Left cardiac atrium (tissue), 4 donors: ENCODE results near the gene EPB41L4A. TPM values are rescaled to one million over a fixed set of nuclear protein-coding genes. Genes with fewer than 3 reads are reported as not detected.

Source experiments
- ATAC-seq, 2 donors: fragments of 200-7000 bp; cut with Tn5 transposase; one replicate each; pipeline ENCODE4 v1.9.1; 2020; ENCODE audit warnings: mild to moderate bottlenecking in 2 of 2, moderate library complexity in 2 of 2
- DNase-seq: peaks from one replicate; pipeline ENCODE4 v3.0.0-alpha.2; 2020
- intact Hi-C, 2 donors: fragments of 100-400 bp; cut with DNase I; formaldehyde crosslinking; loops; one replicate each; pipeline versions ENCODE4 v1.14.1 to v1.15.1; 2022 to 2023
- total RNA-seq, 2 donors: library from RNA; stranded (reverse); fragmentation: NEBNext Ultra II Directional; extraction: Animal tissue kit (Norgen Biotek cat#: 25700); gene quantifications; one replicate each; pipeline ENCODE4 v1.2.1, GENCODE V29; 2021
- donor health status: DM: no; HTN: yes; CAD: no.
- donor health status: DM: no; HTN: yes; CAD: no; lungs with severe emphysema.
- donor health status: DM: yes; HTN: yes; CAD: no.
- donor health status: Dilated cardiomyopathy.

Gene EPB41L4A
- total RNA-seq, 2 donors from 2014 or later = 28.5 to 31.1 TPM

DNA sequence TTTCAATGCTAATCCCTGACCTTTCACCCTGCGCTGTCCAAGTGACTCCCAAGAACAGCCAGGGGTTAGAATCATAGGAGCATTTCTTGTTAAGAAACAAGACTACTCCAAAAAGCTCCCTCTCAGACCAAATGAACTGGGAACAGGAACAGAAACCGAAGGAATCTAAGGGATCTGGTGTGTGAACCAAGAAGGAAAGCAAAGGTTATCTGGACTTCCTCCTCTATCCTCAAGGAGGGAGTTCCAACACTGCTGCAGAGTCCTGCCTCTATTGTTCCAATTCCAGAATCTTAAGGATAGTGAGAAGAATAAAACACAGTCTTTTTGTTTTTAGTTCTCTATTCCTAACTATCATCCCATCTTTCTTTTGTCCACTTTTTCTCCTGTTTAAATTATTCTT lies 87.2 kb downstream of the EPB41L4A start:
- intact Hi-C loops = no loop called here
- DNase-seq (no peak), ATAC-seq (no peak)

DNA sequence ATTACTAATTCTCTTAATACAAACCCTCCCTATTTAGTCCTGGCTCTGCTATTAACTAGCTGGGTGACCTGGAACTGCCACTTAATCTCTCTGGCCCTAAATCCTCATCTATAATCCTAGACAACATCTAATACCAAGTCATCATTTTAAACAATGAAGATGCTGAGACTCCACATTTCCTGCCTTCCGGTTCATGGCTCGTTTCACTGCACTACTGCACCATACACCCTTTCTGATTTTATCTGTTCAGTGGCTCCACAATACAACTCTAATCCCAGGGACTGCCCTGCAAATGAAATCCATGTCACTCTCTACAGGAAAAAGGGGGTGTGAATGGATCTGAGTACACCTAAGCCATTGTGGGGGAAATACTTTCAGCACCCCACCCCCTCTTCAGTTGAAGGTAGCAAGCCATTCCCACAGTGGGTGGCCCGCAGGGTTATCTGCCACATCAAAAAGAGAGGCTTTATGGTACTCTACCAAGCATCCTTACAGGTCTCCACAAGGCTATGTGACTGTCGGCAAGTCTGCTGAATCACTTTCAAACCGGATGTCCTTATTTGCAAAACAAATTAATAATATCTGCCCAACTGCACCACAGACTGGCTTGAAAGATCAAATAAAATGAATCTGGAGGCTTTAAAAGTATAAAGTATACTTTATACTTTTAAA lies 89.5 kb downstream of the EPB41L4A start:
- DNase-seq = no peak

DNA sequence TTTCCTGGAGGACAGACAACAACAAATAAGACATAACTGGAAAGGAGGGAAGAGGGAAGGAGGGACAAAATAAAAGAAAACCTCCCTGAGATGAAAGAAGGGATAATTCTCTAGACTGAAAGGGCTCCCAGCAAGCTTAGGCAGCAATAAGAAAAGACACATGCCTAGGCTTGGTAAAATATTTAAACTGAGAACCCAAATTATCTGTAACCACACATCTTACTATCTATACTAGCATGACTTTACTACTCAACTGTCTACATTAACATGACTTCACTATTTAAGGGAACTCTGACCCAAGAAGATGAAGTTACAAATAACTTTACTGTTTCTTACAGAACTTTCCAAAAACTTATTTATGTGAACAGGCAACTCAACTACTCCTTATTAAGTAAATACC lies 95.9 kb downstream of the EPB41L4A start:
- ATAC-seq (no peak), DNase-seq (no peak)
- intact Hi-C loops = no loop called here

More for the DNA sequence above, 89.5 kb downstream of the EPB41L4A start:
- peak in 1 of 2 donors; percentile 26 for ATAC-seq
- intact Hi-C loops = no loop called here

DNA sequence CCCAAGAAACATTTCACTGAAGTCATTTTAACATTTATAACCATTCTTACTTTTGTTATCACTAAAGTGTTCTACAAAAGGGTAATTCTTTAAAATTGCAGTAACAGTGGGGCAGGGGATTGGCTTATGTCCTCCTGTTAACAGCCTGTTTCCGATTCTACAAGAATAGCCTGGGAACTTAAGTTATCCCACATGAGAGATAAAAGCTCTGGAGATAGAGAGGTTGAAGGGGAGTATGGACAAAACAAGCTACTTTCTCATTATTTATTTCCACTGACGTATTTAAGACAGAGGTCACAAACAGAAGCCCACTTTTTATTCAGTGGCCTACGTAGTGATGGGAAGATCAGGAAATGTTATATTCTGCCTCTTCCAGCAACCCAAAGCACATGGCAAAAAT lies 98.7 kb downstream of the EPB41L4A start:
- intact Hi-C loops = no loop called here
- no peak for ATAC-seq
- DNase-seq = no peak

DNA sequence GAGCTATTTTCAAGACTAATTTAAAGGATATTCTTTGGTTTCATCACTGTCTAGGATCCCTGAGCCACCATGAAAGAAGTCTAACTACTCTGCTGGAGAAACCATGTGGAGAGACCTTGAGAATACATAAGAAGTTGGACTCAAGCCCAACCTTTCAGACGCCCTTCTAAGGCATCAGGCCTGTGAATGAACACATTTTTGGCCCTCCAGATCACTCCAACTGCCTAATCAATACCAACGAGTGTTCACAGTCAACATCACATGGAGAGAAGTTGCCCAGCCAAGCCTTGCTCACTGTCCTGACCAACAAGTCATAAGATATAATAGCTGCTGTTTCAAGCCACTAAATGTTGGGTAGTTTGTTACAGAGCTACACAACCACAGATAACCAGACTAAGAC lies 100.7 kb downstream of the EPB41L4A start:
- intact Hi-C loops = no loop called here
- ATAC-seq = no peak
- DNase-seq = no peak

DNA sequence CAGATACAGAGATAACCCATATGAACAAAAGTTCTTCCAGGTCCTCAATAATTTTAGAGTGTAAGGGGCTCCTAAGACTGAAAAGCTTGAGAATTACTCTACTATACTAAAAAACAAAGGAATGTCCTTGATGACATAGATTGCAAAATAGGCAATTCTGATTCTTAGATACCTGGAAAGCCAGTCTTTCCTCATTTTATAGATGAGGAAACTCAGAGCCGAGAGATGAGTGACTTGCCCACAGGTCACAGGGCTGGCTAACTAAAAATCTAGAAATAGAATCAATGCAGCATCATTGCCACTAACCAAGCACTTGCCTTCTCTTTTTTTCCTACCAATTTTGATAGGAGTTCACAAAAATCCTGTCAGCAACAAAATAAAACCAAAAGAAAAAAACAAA lies 101.2 kb downstream of the EPB41L4A start:
- intact Hi-C loops = no loop called here
- ATAC-seq (no peak), DNase-seq (no peak)

DNA sequence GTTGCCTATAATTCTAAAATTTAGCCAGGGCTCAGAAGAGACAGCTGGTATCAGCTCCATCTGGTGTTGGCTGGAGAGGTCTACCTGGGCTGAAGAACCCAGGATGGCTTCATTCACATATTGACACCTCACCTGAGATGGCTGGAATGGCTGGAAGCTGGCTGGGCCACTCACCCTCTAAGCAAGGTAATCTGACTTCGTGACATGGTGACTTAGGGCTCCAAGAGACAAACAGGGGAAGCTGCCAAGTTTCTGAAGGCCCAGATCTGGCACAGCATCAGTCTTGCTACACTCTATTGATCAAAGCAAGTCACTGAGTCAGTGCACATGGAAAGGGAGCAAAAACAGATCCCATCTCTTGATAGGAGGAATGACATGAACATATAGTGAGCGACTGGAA lies 102.3 kb downstream of the EPB41L4A start:
- ATAC-seq (no peak), DNase-seq (no peak)
- intact Hi-C loops = no loop called here

DNA sequence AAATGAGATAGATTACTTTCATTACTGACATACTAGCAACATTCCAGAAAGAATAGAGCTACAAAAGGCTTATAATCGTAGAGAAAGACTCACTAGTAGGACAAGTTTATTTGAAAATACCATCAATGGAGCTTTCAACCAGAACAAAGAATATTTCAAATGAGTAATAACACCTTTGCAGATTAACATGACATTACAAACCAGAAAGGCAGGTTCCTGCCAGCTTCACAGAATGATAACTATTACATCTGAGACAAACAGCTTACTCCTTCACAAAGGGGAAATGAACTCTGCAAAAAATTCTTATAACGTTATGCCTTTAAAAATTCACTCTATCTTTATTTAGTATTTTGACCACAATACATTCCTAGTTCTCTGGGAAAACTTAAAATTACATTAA lies 103.1 kb downstream of the EPB41L4A start:
- intact Hi-C loops = no loop called here
- no peak for ATAC-seq
- no peak for DNase-seq

DNA sequence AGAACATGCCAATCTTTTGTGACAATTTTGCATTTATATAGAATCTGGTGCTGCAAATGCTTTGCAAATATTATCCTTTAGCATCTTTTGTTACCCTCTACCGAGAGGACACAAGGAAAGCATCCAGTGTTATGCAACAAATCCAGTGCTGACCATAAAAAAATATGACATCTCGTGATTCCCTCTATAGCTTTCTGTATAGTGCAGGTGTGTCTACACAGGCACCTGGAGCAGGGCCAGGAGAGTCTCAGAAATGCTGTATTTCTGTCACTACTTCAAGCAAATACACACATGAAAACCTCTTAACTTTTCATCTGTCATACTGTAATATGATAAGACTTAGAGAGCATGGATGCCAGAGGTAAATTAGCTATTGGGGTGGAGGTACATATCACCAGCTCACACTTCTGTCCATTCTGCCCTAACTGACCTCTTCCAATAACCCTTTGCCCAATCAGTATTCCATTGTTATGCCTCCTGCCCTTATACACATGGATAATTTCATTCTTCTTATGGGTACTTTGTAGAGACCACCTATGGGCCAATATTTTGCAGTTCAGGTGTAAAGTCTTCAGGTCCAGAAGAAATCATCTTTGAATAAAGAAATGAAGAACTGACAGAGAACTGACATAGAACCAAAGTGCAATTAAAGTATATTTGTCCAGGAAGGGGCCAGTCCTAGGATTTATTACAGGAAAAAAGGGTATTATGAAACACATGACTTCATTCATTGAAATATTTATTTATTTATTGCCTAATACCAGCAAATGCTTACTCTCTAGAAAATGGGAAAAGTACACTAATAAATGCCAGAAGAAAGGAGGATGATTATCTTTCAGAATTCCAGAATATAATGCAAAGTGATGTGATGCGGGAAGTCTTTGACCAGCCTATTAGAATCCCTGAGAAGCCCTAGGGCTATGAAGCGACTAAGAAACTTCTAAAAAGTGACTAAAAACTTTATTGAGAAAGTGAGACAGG lies 106.5 kb downstream of the EPB41L4A start:
- intact Hi-C loops = no loop called here
- peak; percentile 27 to 46 for ATAC-seq
- DNase-seq = no peak

DNA sequence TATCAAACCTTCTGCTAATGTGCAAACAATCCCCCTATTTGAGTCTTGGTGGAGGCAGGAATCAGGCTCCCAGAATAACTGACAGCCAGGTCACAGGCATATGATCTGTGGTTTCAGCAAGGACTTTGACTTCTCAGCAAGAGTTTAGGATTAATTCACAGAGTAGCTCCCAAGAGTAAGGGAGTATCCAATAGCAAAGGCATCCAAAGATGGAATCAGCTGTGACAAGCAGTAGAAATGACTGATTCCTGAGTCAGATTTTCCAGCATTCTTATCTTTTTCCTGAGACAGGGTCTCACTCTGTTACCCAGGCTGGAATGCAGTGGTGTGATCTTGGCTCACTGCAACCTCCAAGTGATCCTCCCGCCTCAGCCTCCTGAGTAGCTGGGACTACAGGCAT lies 108.3 kb downstream of the EPB41L4A start:
- intact Hi-C loops = no loop called here
- ATAC-seq (no peak), DNase-seq (no peak)

DNA sequence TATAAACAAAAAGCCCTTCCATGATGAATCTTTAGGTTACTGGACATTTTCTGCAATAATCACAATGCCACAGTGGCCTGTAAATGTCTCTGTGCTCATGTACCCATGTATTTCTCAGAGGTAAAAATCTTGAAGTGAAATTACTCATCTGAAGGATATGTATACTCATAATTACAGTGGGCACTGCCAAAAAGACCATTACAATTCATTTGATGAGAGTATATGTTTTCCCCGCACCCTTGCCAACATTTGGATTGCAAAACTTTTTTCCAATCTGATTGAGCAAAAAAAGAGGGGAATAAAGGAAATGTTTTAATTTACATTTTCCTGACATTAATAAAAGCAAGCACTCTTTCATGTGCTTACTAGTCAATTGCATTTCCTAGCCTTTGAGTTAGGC lies 110.5 kb downstream of the EPB41L4A start:
- no peak for ATAC-seq
- intact Hi-C loops = no loop called here
- DNase-seq = no peak

DNA sequence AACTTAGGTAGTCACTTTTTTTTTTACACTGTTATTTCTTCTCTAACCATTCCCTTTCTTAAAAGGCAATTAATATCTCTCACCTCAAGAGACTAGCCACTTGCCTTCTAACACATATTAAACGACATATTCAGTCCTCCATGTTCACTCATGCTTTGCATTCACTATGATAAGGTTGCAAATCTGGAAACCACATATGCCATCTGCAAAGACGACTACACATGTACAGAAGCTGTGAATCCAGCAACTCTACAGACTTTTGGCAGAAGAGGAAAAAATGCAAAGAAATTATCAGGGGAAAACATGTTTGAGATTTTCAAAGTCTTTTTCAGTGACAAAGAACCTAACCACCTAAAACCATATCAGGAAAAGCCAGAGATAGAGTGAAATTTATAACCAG lies 112.1 kb downstream of the EPB41L4A start:
- DNase-seq = no peak
- ATAC-seq = no peak
- intact Hi-C loops = no loop called here

DNA sequence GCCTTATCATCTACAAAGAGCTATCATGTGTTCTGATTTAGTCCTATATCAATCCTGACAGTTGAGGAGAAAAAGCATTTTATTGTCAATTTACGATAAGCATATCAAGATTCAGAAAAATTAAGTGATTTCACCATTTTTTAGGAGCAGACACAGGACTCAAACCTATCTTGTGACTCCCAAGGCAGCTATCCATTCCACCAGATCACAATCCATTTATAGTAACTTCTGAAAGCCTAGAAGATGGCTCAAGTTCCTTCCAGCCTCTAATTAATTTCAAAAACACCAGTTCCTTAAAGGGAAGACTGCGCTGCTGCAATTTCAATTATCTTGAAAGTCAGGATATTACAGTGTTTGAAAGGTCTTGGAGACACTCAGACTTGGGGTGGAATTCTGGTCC lies 114.3 kb downstream of the EPB41L4A start:
- no peak for DNase-seq
- intact Hi-C loops = no loop called here
- ATAC-seq = no peak

DNA sequence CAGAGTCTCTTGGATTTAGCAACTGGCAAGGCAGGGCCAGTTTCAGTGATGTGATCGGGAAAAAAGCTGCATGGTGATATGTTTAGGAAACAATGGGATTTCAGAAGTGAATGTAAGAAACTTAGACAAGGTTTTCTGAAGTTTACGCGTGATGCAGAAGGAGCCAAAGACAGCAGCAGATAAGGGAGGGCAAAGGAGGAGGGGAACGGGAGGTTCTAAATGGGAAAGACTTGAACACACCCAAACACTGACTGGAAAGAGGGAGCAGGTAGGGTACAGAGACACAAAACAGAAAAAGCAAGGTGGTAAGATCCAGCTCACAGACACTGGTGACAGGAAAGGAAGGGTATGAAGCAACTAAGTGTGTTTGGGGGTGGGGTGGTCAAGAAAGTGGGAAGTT lies 115.4 kb downstream of the EPB41L4A start:
- peak in 1 of 2 donors; percentile 60 for ATAC-seq
- intact Hi-C loops = no loop called here
- no peak for DNase-seq

DNA sequence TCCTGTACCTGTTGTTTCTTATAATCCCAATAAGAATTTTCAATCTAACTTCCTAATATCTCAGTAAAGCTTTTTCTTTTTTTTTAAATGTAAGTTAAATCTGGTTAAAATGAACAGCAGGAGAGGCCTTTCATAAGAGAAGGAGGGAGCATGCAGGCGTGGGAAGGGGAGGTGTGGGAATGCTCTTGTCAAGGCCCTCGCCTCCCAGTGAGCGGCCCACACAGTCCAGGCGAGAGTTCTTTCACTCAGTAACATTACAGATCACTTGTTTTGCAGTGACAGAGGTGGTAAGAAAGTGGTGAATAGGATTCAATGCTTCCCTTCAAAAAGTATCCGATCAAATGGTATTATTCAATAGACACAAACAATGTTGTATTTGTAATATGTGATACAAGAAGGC lies 125.0 kb downstream of the EPB41L4A start:
- ATAC-seq (peak; percentile 63 to 76), DNase-seq (no peak)
- intact Hi-C loops = no loop called here

DNA sequence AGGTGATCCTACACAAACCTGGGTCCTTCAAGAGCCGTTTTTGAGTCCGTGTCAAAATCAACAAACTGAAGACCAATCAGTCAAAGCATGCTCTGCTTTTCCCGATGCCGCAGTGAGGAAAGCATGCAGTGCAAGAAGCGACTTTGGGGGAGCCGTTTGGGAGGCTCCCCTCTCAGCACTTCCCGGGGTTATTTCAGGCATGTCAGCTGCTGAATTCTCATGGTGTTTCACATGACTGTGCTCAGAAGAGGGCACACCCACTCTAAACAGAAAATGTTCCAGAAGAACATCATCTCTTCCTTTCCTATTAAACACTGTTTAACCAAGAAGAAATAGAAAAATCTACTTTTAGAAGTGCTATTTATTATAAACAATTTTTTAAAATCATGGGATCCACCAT lies 125.5 kb downstream of the EPB41L4A start:
- intact Hi-C loops = no loop called here
- DNase-seq (no peak), ATAC-seq (peak; percentile 68 to 76)

DNA sequence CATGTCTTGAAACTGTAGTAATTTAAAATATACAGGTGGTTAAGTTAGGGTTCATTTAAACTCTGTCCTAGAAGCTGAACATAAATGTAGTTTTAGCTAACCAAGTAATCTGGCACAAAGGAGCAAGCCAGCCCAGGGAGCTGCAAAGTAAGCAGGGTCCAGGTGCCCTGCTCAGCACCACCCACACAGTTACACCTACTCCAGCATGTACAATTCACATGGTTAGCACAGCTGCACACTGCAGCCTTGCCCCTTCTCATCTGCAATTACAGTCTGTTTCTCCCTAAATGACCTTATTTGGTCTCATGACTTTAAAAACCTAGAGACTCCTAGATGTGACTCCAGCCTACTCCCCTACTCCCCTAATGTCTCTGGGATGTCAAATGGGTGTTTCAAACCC lies 128.4 kb downstream of the EPB41L4A start:
- no peak for ATAC-seq
- no peak for DNase-seq
- intact Hi-C loops = no loop called here

DNA sequence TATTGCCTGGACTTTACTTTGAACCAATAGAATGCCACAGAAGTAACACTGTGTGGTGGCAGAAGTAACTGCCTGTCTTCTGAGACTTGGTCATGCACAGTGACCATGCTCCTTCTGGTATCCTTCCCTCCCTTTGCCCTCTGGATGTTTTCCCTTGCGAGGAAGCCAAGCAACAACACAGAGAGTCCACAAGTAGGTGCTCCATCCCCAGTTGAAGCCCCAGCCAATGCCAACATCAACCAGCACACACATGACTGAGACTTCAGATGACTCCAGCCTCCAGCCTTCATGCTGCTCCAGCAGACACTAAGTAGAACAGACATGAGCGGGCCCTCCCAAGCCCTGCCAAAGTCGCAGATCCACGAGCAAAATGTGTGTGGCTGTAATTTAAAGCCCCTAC lies 129.6 kb downstream of the EPB41L4A start:
- no peak for DNase-seq
- intact Hi-C loops = no loop called here

DNA sequence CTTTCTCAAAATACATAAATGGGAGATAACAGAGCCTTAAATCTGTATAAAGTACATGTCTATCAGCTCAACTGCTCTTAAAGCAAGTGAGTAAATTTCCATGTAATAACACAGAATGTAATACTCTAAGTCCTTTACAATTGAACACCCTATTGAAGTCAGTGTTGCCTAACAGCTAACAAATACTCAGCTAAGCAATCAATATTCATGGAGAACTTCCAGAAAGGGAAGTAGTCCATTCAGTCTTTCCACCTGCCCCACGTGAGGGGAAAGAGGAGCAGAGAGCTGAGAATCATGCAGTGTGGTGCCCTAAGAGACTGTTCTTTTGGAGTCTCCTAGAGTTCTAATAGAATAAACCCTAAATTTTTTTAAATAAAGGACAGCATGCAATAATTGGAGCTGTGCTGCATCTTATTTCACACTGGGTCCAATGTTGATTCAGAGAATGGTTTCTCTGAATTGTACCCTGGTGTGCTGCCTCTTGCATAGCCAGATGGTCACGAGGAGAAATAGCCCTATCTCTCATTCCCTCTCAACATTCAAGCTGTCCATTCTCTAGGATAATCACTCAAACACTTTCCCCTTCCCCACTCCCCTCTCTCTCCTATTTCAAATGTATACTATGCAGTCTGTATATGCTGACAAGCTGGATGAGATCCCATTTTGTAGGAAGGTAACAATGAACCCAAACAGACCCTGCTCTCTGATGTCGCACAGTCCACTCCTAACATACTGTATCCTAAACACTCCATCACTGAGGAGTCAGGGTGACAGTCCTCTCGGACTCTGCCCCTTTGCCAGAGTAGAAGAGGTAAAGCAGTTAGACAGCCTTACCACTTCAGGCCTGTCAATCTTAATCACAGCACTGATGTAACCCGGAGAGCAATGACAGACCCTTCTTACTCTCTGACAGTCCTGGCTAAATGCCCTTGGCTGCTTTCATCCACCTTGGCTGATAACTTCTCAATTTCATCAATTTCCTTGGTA lies 134.8 kb downstream of the EPB41L4A start:
- DNase-seq (no peak), ATAC-seq (peak in 1 of 2 donors; percentile 59)
- intact Hi-C loops = no loop called here

More for the DNA sequence above, 129.6 kb downstream of the EPB41L4A start:
- no peak for ATAC-seq
